Mesendoderm (in vitro differentiated cells): Measurements from ENCODE around the gene ZNF785.

Experiments used
- DNase-seq: peaks from one replicate; pipeline ENCODE4 v3.0.0; 2013
- H2AK5ac ChIP-seq: 2 replicates; pipeline ENCODE4 v1.6.1; 2013; ENCODE audit warnings: low read length, inconsistent platforms
- H2BK120ac ChIP-seq: 2 replicates; pipeline ENCODE4 v1.6.1; 2013; ENCODE audit warnings: low read depth, mild to moderate bottlenecking, low read length, moderate library complexity, mixed read lengths
- H2BK15ac ChIP-seq: replicated peaks from 2 replicates; pipeline ENCODE4 v1.6.1; 2013; ENCODE audit warnings: low read depth, mild to moderate bottlenecking, moderate library complexity
- H2BK5ac ChIP-seq: 2 replicates; pipeline ENCODE4 v1.6.1; 2013; ENCODE audit warnings: low read length, inconsistent platforms
- H3K18ac ChIP-seq: 2 replicates; pipeline ENCODE4 v1.6.1; 2013; ENCODE audit warnings: mild to moderate bottlenecking, low read length, mixed read lengths
- H3K23ac ChIP-seq: one replicate; pipeline ENCODE4 v1.6.1; 2013; ENCODE audit warnings: low read length
- H3K27ac ChIP-seq: 2 replicates; pipeline ENCODE4 v1.5.1; 2013; ENCODE audit warnings: low read depth, mild to moderate bottlenecking, inconsistent platforms, low read length, moderate library complexity
- H3K27me3 ChIP-seq: 2 replicates; pipeline ENCODE4 v1.6.1; 2013; ENCODE audit warnings: low read length, control low read depth, mild to moderate bottlenecking, inconsistent platforms; ENCODE audit not compliant: insufficient read depth, poor library complexity
- H3K36me3 ChIP-seq: 2 replicates; pipeline ENCODE4 v1.6.1; 2013; ENCODE audit warnings: low read length, inconsistent platforms; ENCODE audit not compliant: control insufficient read depth, insufficient read depth
- H3K4ac ChIP-seq: one replicate; pipeline ENCODE4 v1.6.1; 2013; ENCODE audit warnings: low read depth, mild to moderate bottlenecking, low read length, moderate library complexity
- H3K4me1 ChIP-seq: 2 replicates; pipeline ENCODE4 v1.6.1; 2013; ENCODE audit warnings: low read depth, low read length, inconsistent platforms; ENCODE audit not compliant: control insufficient read depth
- H3K4me2 ChIP-seq: 2 replicates; pipeline ENCODE4 v1.6.1; 2013; ENCODE audit warnings: low read length
- H3K4me3 ChIP-seq: 2 replicates; pipeline ENCODE4 v1.5.1; 2013; ENCODE audit warnings: mild to moderate bottlenecking, low read length
- H3K56ac ChIP-seq: one replicate; pipeline ENCODE4 v1.6.1; 2013; ENCODE audit warnings: low read length
- H3K79me1 ChIP-seq: 2 replicates; pipeline ENCODE4 v1.6.1; 2013; ENCODE audit warnings: low read length, inconsistent platforms
- H3K79me2 ChIP-seq: 2 replicates; pipeline ENCODE4 v1.6.1; 2013; ENCODE audit warnings: mild to moderate bottlenecking, low read length; ENCODE audit not compliant: control insufficient read depth, insufficient read depth
- H3K9ac ChIP-seq: 2 replicates; pipeline ENCODE4 v1.6.1; 2013; ENCODE audit warnings: low read length, inconsistent platforms
- H4K5ac ChIP-seq: one replicate; pipeline ENCODE4 v1.6.1; 2013; ENCODE audit warnings: low read length
- H4K8ac ChIP-seq: one replicate; pipeline ENCODE4 v1.6.1; 2013; ENCODE audit warnings: low read depth, mild to moderate bottlenecking, control low read depth, low read length, moderate library complexity
- WGBS: extraction: QIAGEN DNeasy Blood & Tissue Kit; methylation state at CpG from one replicate; pipeline ENCODE4 v1.1.7; 2013; ENCODE audit warnings: low lambda C conversion rate, missing lambda C conversion rate; ENCODE audit not compliant: insufficient coverage; ENCODE audit errors: extremely low coverage; 5-methylcytosine and 5-hydroxymethylcytosine counted together

ZNF785 gene

GRCh38 chr16:30553393-30553899, 32.1 kb downstream of the ZNF785 start:
- Histone ChIP-seq H3K18ac (no peak overlapping the region), H3K79me1 (peaks cover 5% of the 10 kb centered on the region), H3K4ac (no peak overlapping the region), H3K79me2 (no peaks in the 10 kb centered on the region), H4K5ac (no peak overlapping the region), H2BK5ac (no peak overlapping the region), H2BK120ac (no peak overlapping the region), H3K9ac (no peak overlapping the region), H2BK15ac (no peak overlapping the region), H3K56ac (no peak overlapping the region), H3K36me3 (no peaks in the 10 kb centered on the region), H3K27me3 (no peaks in the 10 kb centered on the region), H2AK5ac (no peak overlapping the region), H3K4me1 (peaks cover 8% of the 10 kb centered on the region), H3K23ac (no peak overlapping the region), H3K4me2 (no peak overlapping the region), H3K4me3 (no peak overlapping the region), H4K8ac (no peak overlapping the region), H3K27ac (no peak overlapping the region)
- no peak for DNase-seq
- WGBS: no CpG with 5 or more reads among the region's 2 CpGs

DNA sequence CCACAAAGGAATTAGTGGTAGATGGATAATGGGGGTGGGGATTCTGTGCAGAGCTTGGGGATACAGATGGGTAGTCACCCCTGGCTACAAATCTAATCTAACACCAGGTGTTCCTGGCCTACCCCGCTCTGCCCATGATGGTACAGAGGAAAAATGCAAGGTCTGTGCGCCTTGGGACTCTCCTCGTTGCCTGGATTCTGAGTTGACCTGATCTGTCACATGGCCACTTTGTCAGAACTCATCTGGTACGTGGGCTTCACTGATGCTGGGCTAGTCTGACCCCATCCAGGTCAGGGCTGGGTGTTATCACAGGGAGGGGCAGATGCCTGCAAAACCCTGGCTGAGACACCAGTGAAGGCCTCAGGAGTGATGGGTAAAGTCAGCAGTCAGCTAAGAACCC, 32.5 kb downstream of the ZNF785 start:
- no peak overlapping the region for H2BK120ac ChIP-seq
- H3K56ac ChIP-seq: no peak overlapping the region
- no peak overlapping the region for H2BK15ac ChIP-seq
- no peak overlapping the region for H2AK5ac ChIP-seq
- H3K4ac ChIP-seq: no peak overlapping the region
- H3K27ac ChIP-seq: no peak overlapping the region
- H3K36me3 ChIP-seq: no peaks in the 10 kb centered on the region
- H2BK5ac ChIP-seq: no peak overlapping the region
- no CpG with 5 or more reads among the region's 4 CpGs for WGBS
- no peak overlapping the region for H4K5ac ChIP-seq
- no peaks in the 10 kb centered on the region for H3K27me3 ChIP-seq
- H3K79me2 ChIP-seq: no peaks in the 10 kb centered on the region
- no peak overlapping the region for H3K23ac ChIP-seq
- H3K4me3 ChIP-seq: no peak overlapping the region
- H3K79me1 ChIP-seq: peaks cover 5% of the 10 kb centered on the region
- no peak overlapping the region for H3K4me2 ChIP-seq
- peaks cover 9% of the 10 kb centered on the region for H3K4me1 ChIP-seq
- no peak overlapping the region for H4K8ac ChIP-seq
- no peak overlapping the region for H3K9ac ChIP-seq
- DNase-seq: no peak
- H3K18ac ChIP-seq: no peak overlapping the region

DNA sequence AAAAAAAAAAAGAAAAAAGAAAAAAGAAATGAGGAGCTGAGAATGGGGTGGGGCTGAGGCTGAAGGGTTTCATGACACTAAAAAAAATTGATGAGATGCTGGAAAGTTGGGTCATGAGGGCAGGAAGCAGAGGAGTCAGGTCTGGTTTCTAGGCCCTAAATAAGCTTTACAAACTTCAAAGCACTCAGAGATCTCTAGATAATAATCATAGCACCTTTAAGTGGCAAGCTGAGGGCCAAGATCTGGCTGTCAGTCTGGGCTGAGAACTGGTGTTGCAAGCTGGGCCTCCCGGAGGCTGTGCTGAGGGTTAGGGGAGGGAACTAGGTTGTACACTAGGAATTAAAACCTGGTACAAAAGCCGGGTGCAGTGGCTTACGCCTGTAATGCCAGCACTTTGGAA, 33.7 kb downstream of the ZNF785 start:
- H2BK15ac ChIP-seq: no peak overlapping the region
- H3K4ac ChIP-seq: no peak overlapping the region
- no peak overlapping the region for H3K23ac ChIP-seq
- no peaks in the 10 kb centered on the region for H3K79me2 ChIP-seq
- H3K4me3 ChIP-seq: no peak overlapping the region
- H3K36me3 ChIP-seq: no peaks in the 10 kb centered on the region
- WGBS: no CpG with 5 or more reads among the region's 3 CpGs
- peak; percentile 72 for DNase-seq
- no peak overlapping the region for H4K5ac ChIP-seq
- no peak overlapping the region for H3K4me2 ChIP-seq
- H4K8ac ChIP-seq: no peak overlapping the region
- no peak overlapping the region for H3K18ac ChIP-seq
- H2BK5ac ChIP-seq: no peak overlapping the region
- peaks cover 9% of the 10 kb centered on the region for H3K4me1 ChIP-seq
- no peak overlapping the region for H3K27ac ChIP-seq
- H3K9ac ChIP-seq: no peak overlapping the region
- H2BK120ac ChIP-seq: no peak overlapping the region
- H3K27me3 ChIP-seq: no peaks in the 10 kb centered on the region
- no peak overlapping the region for H3K56ac ChIP-seq
- H2AK5ac ChIP-seq: no peak overlapping the region
- H3K79me1 ChIP-seq: peaks cover 5% of the 10 kb centered on the region

GRCh38 chr16:30548416-30549253, 36.9 kb downstream of the ZNF785 start:
- Histone ChIP-seq H2BK120ac (no peak overlapping the region), H2BK5ac (peak overlapping the region; percentile 37), H3K27ac (peak overlapping the region; percentile 36), H3K79me2 (no peaks in the 10 kb centered on the region), H3K9ac (peak overlapping the region; percentile 26), H3K27me3 (no peaks in the 10 kb centered on the region), H4K5ac (no peak overlapping the region), H2BK15ac (no peak overlapping the region), H3K79me1 (no peaks in the 10 kb centered on the region), H3K4me3 (no peak overlapping the region), H3K36me3 (no peaks in the 10 kb centered on the region), H3K4ac (no peak overlapping the region), H3K4me2 (no peak overlapping the region), H3K4me1 (peaks cover 12% of the 10 kb centered on the region), H3K56ac (peak overlapping the region; percentile 57), H3K18ac (peak overlapping the region; percentile 56), H3K23ac (no peak overlapping the region), H4K8ac (no peak overlapping the region), H2AK5ac (peak overlapping the region; percentile 22)
- no CpG with 5 or more reads among the region's 8 CpGs for WGBS
- DNase-seq: no peak

- peaks cover 26% of the 10 kb centered on the region for H3K4me1 ChIP-seq
- no peaks in the 10 kb centered on the region for H3K36me3 ChIP-seq
- DNase-seq: no peak
- no peak overlapping the region for H3K4ac ChIP-seq
- no peak overlapping the region for H3K4me3 ChIP-seq
- H2BK15ac ChIP-seq: no peak overlapping the region
- H3K79me1 ChIP-seq: no peaks in the 10 kb centered on the region
- peak overlapping the region; percentile 55 for H2BK5ac ChIP-seq
- no peak overlapping the region for H3K23ac ChIP-seq
- no peak overlapping the region for H2AK5ac ChIP-seq
- H3K56ac ChIP-seq: no peak overlapping the region
- no peak overlapping the region for H4K5ac ChIP-seq
- H3K18ac ChIP-seq: no peak overlapping the region
- no peak overlapping the region for H3K4me2 ChIP-seq
- no peak overlapping the region for H3K9ac ChIP-seq
- WGBS: no CpG with 5 or more reads among the region's 8 CpGs
- H3K27me3 ChIP-seq: no peaks in the 10 kb centered on the region
- no peak overlapping the region for H4K8ac ChIP-seq
- no peak overlapping the region for H2BK120ac ChIP-seq
- H3K79me2 ChIP-seq: no peaks in the 10 kb centered on the region
- H3K27ac ChIP-seq: no peak overlapping the region
Measured at GRCh38 chr16:30546115-30546514, 39.4 kb downstream of the ZNF785 start.
